MM.1S (cell line): Measurements from ENCODE around the gene STK17A.

Experiments
- DNase-seq: peaks from one replicate; pipeline ENCODE4 v3.0.0-alpha.2; 2015
- H2AFZ ChIP-seq: fragments of 300-600 bp; sonication (generic); 2 replicates; pipeline ENCODE4 v1.6.0; 2016; ENCODE audit warnings: antibody characterized with exemption, low read length
- H3F3A ChIP-seq: fragments of 300-600 bp; sonication (generic); 2 replicates; pipeline ENCODE4 v1.6.1; 2016; ENCODE audit warnings: mild to moderate bottlenecking, antibody characterized with exemption, low read length, moderate library complexity, mixed read lengths; ENCODE audit not compliant: insufficient read depth
- H3K27ac ChIP-seq: fragments of 300-600 bp; sonication (generic); 2 replicates; pipeline ENCODE4 v1.5.1; 2016; ENCODE audit warnings: mild to moderate bottlenecking, low read length
- H3K27me3 ChIP-seq: fragments of 300-600 bp; sonication (generic); replicated peaks from 2 replicates; pipeline ENCODE4 v1.6.0; 2016; ENCODE audit warnings: low read length; ENCODE audit not compliant: insufficient read depth
- H3K36me3 ChIP-seq: fragments of 300-600 bp; sonication (generic); replicated peaks from 2 replicates; pipeline ENCODE4 v1.6.1; 2016; ENCODE audit warnings: mild to moderate bottlenecking, low read length, mixed read lengths; ENCODE audit not compliant: insufficient read depth
- H3K4me1 ChIP-seq: fragments of 300-600 bp; sonication (generic); 2 replicates; pipeline ENCODE4 v1.6.1; 2016; ENCODE audit warnings: low read length, mixed read lengths
- H3K4me2 ChIP-seq: fragments of 300-600 bp; sonication (generic); 2 replicates; pipeline ENCODE4 v1.6.0; 2016; ENCODE audit warnings: low read depth, low read length
- H3K4me3 ChIP-seq: fragments of 300-600 bp; sonication (generic); 2 replicates; pipeline ENCODE4 v1.5.1; 2016; ENCODE audit warnings: low read length, mixed read lengths
- H3K79me2 ChIP-seq: fragments of 300-600 bp; sonication (generic); 2 replicates; pipeline ENCODE4 v1.6.1; 2016; ENCODE audit warnings: mixed run types, low read length, mixed read lengths
- H3K9ac ChIP-seq: fragments of 300-600 bp; sonication (generic); 2 replicates; pipeline ENCODE4 v1.6.1; 2016; ENCODE audit warnings: low read length, mixed read lengths
- H3K9me2 ChIP-seq: fragments of 300-600 bp; sonication (generic); replicated peaks from 2 replicates; pipeline ENCODE4 v1.6.1; 2016; ENCODE audit warnings: mild to moderate bottlenecking, low read length, mixed read lengths; ENCODE audit not compliant: insufficient read depth
- H3K9me3 ChIP-seq: fragments of 300-600 bp; sonication (generic); replicated peaks from 2 replicates; pipeline ENCODE4 v1.6.1; 2016; ENCODE audit warnings: mild to moderate bottlenecking, low read length, mixed read lengths; ENCODE audit not compliant: insufficient read depth
- H4K20me1 ChIP-seq: fragments of 300-600 bp; sonication (generic); 2 replicates; pipeline ENCODE4 v1.6.1; 2016; ENCODE audit warnings: mild to moderate bottlenecking, low read length, moderate library complexity, mixed read lengths; ENCODE audit not compliant: insufficient read depth
- EZH2 ChIP-seq: fragments of 300-600 bp; sonication (generic); optimal IDR thresholded peaks from 2 replicates; pipeline ENCODE3; 2017; ENCODE audit warnings: low read depth, mild to moderate bottlenecking, antibody characterized with exemption, low read length, mixed read lengths
- EZH2phosphoT487 ChIP-seq: fragments of 300-600 bp; sonication (generic); IDR thresholded peaks from 2 replicates; pipeline ENCODE4 v1.6.1; 2018; ENCODE audit warnings: antibody characterized with exemption, low read length
- TF ChIP-seq, protein P1 (sequence below): fragments of 300-600 bp; sonication (generic); IDR thresholded peaks from 2 replicates; pipeline ENCODE4 v1.5.1; 2016; ENCODE audit warnings: antibody characterized with exemption, low read length, mixed read lengths

The STK17A gene

GRCh38 chr7:43546231-43546630, 36.7 kb upstream of the STK17A start:
- Histone ChIP-seq H3F3A (no peaks in the 10 kb centered on the region), H3K4me2 (no peak overlapping the region), H3K9ac (no peak overlapping the region), H3K27me3 (no peaks in the 10 kb centered on the region), H3K36me3 (no peaks in the 10 kb centered on the region), H3K4me1 (no peaks in the 10 kb centered on the region), H3K79me2 (no peaks in the 10 kb centered on the region), H3K9me3 (no peaks in the 10 kb centered on the region), H3K9me2 (no peaks in the 10 kb centered on the region), H3K27ac (no peak overlapping the region), H4K20me1 (no peaks in the 10 kb centered on the region), H2AFZ (no peak overlapping the region), H3K4me3 (no peak overlapping the region)
- TF ChIP-seq EZH2: no peak
- DNase-seq: no peak

DNA sequence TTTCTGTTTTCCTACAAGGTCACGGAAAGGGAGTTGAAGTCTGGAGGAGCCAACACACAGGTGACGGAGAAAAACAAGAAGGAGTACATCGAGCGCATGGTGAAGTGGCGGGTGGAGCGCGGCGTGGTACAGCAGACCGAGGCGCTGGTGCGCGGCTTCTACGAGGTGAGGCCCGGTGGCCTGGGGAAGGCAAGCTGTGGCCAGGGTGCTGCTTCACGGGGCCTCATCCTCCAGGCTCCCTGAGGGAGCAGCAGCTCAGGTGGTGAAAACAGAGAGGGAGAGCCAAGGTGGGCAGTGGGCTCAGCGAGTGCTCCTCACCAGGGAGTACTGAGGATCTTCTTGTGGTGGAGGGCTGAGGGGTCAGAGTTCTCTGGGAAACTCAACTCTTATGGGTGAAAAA, 32.5 kb upstream of the STK17A start:
- no peaks in the 10 kb centered on the region for H3K4me1 ChIP-seq
- DNase-seq: no peak
- H3K9me3 ChIP-seq: no peaks in the 10 kb centered on the region
- H3F3A ChIP-seq: no peaks in the 10 kb centered on the region
- no peaks in the 10 kb centered on the region for H3K27me3 ChIP-seq
- H3K27ac ChIP-seq: no peak overlapping the region
- H3K9me2 ChIP-seq: no peaks in the 10 kb centered on the region
- H3K4me2 ChIP-seq: no peak overlapping the region
- H3K4me3 ChIP-seq: no peak overlapping the region
- H2AFZ ChIP-seq: no peak overlapping the region
- no peak overlapping the region for H3K9ac ChIP-seq
- H3K36me3 ChIP-seq: no peaks in the 10 kb centered on the region
- no peaks in the 10 kb centered on the region for H3K79me2 ChIP-seq
- TF ChIP-seq EZH2phosphoT487 (no peak), EZH2 (no peak)
- TF ChIP-seq, protein P1, sequence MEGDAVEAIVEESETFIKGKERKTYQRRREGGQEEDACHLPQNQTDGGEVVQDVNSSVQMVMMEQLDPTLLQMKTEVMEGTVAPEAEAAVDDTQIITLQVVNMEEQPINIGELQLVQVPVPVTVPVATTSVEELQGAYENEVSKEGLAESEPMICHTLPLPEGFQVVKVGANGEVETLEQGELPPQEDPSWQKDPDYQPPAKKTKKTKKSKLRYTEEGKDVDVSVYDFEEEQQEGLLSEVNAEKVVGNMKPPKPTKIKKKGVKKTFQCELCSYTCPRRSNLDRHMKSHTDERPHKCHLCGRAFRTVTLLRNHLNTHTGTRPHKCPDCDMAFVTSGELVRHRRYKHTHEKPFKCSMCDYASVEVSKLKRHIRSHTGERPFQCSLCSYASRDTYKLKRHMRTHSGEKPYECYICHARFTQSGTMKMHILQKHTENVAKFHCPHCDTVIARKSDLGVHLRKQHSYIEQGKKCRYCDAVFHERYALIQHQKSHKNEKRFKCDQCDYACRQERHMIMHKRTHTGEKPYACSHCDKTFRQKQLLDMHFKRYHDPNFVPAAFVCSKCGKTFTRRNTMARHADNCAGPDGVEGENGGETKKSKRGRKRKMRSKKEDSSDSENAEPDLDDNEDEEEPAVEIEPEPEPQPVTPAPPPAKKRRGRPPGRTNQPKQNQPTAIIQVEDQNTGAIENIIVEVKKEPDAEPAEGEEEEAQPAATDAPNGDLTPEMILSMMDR: no peak
- H4K20me1 ChIP-seq: no peaks in the 10 kb centered on the region

DNA sequence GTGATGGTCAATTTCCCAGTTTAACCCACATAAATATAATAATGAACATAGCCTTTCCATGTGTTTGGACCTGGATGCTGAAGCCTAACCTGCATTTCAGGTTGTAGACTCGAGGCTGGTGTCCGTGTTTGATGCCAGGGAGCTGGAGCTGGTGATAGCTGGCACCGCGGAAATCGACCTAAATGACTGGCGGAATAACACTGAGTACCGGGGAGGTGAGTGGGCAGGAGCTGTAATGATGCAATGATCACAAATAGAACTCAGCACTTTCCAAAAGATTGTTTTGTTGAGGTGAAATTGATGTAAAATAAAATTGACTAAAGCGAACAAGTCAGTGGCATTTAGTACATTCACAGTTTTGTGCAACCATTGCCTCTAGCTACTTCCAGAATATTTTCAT, 30.8 kb upstream of the STK17A start:
- Histone ChIP-seq H3F3A (no peaks in the 10 kb centered on the region), H3K27me3 (no peaks in the 10 kb centered on the region), H3K4me1 (no peaks in the 10 kb centered on the region), H4K20me1 (no peaks in the 10 kb centered on the region), H3K27ac (no peak overlapping the region), H3K9ac (no peak overlapping the region), H3K36me3 (no peaks in the 10 kb centered on the region), H3K79me2 (no peaks in the 10 kb centered on the region), H3K9me3 (no peaks in the 10 kb centered on the region), H3K9me2 (no peaks in the 10 kb centered on the region), H2AFZ (no peak overlapping the region), H3K4me3 (no peak overlapping the region), H3K4me2 (no peak overlapping the region)
- DNase-seq: no peak
- TF ChIP-seq, protein P1: no peak
- TF ChIP-seq EZH2phosphoT487 (no peak), EZH2 (no peak)

- TF ChIP-seq, protein P1: no peak
- TF ChIP-seq EZH2phosphoT487 (no peak), EZH2 (no peak)
- no peaks in the 10 kb centered on the region for H3K79me2 ChIP-seq
- no peak for DNase-seq
- H3K9me3 ChIP-seq: no peaks in the 10 kb centered on the region
- no peaks in the 10 kb centered on the region for H3K9me2 ChIP-seq
- no peaks in the 10 kb centered on the region for H3K4me1 ChIP-seq
- H3K36me3 ChIP-seq: no peaks in the 10 kb centered on the region
- H4K20me1 ChIP-seq: no peaks in the 10 kb centered on the region
- no peak overlapping the region for H3K4me3 ChIP-seq
- H3K4me2 ChIP-seq: no peak overlapping the region
- no peaks in the 10 kb centered on the region for H3K27me3 ChIP-seq
- no peaks in the 10 kb centered on the region for H3F3A ChIP-seq
- no peak overlapping the region for H2AFZ ChIP-seq
- no peak overlapping the region for H3K27ac ChIP-seq
- H3K9ac ChIP-seq: no peak overlapping the region
Measured at GRCh38 chr7:43553999-43554398, 28.9 kb upstream of the STK17A start.
